OCI-M1 (cell line): ENCODE measurements around the gene ADGRB3.
"Not testable (repeated sequence)": the region's sequence is repeated elsewhere in the genome, so short reads cannot be mapped to it uniquely, and the experiment has no call there.

Experiments
- DNase-seq: peaks from one replicate; lab custom pipeline; 2025; lab: John Stamatoyannopoulos, UW

The ADGRB3 gene

DNA sequence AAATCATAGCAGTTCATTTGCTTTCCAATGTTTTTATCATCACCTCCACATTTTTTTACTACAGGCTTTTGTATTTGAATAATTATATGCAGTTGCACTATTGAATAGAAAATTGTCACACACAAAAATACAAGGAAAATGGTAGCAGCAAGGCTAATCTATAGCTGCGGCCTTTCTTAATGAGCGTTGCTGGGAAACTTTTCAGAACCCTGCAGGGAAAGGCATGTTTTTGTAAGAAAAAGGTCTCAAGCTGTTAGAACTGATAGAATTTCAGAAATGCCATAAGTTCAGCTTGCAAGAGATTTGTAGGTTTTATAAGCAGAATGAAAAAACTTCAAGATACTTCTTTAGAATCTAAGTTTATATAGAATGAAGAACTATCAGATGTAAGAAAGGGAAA lies 625.9 kb downstream of the ADGRB3 start:
- DNase-seq, result no peak

DNA sequence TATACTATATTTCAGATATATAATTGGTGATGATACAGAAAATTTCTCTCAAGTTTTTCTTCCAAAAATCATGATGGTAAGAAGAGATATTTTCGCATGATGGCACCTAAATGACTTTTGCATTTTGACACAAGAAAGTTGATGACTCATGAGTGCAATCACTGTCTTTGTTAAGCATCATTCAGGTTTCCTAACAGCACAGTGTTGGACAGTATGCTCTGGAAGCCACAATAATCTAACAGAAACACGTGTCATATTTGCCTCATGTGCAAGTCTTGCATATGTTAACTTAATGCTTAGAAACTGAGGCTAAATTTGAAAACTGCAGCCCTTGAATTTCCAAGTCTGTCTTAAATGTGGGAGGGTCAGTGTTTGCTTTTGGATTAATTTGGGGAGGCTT lies 628.2 kb downstream of the ADGRB3 start:
- no peak for DNase-seq

DNA sequence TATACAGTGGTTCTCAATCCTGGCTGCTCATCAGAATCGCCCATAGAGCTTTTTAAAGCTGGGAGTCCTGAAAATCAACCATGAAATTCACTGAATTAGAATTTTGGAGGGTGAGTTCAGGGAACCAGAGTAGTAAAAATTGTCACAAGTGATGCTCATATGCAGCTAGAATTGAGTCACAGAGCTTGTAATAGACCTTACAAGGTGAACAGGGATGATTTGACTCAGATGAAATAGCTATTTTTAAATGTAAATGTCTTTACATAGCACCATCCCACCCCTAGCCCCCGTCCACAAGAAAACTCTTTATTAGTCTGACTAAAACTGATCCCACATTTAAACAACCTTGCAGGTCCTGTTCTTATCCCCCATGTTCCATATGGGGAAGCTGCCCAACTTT lies 630.0 kb downstream of the ADGRB3 start:
- no peak for DNase-seq

DNA sequence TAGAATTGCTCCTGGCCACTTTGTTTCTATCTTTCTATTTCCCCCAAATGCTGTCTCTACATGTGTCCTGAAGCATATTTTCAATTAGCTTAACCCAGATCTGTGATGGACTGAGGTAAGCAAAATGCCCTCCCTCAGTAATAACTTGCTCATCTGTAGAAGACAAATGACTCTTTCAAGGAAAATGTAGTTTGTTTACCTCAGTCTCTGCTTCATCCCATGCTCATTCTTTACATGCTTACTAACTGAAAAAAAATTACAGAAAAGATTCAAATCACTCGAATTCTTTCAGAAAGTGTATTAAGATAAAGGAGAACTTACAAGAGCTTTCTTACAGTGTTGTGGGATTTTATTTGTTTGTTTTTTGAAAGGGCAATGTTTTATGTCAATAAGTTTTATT lies 630.6 kb downstream of the ADGRB3 start:
- no peak for DNase-seq

DNA sequence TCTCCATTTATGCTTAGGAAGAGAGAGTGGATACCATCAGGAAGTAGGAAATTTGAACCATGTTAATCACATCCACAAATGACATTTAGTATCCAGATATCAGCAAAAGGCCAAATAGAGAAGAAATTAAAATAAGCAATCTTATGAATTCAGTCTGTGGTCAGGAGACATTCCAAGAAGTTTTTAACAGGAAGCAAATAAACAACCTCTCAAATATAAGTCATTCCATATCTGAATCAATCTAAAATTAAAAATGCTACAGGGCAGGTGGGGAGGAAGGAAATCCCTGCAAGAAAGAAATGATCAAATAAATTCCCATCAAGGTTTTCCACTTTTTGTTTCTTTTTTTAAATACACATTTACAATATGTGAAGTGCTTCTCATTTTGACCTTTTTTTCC lies 641.1 kb downstream of the ADGRB3 start:
- no peak for DNase-seq

DNA sequence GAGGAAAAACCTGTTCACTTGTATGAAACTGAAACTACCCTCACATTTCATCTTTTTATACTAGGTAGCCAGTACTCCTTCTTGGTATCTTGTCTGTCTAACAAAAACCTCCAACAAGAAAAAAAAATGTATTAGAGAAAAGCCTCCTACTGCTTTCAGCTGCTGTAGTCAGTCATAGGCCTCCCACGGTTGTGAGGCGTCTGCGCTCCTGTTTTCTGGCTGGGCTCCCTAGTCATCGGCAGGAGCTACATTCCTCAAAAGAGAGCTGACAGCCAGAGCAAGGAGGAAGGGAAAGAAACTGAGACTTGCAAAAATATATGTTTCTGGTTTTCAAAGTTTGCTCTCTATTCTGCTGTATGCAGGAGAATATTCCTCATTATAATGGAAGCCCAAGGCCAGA lies 644.7 kb downstream of the ADGRB3 start:
- DNase-seq, result no peak

DNA sequence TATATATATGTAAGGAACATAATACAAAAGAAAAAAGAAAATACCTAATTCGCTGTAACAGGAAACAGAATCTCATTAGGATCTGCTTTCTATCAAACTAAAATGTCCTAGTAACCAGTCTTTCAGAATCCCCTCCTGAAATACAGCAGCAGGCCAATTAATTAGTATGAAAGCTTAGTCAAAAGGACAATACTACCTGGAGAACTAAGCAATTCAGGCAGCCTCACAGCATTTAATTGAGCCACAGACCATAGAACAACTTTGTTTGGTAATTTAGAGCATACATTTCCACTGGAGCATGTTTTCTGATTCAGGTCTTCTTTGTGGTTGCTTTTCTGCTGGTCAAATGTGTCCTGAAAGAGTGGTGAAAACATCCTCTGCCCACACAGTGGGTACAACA lies 645.8 kb downstream of the ADGRB3 start:
- no peak for DNase-seq

DNA sequence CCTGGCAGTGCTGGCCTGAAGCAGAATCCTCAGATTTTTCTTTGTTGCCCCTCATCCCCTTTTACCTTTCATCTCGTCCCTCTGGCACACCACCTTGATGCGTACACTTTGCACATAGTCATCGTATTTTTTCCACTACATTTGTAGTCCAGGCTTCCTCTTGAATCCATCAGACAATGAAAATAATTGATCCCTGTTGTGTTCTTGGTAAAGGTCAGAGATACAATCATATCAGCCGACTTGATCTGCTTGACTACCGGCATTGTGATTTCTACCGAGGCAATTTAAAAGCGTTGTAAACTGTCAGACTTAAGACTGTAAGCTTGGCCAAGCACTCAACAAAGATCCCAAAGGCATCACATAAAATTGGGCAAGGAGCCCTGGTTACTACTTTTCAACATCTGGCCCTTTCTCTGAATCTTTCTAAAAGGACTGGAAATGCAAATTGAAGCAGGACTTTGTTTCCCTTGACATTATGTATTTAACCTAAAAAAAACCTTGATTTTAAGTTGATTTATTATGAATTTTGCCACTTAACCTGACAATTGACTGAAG lies 649.2 kb downstream of the ADGRB3 start:
- no peak for DNase-seq

DNA sequence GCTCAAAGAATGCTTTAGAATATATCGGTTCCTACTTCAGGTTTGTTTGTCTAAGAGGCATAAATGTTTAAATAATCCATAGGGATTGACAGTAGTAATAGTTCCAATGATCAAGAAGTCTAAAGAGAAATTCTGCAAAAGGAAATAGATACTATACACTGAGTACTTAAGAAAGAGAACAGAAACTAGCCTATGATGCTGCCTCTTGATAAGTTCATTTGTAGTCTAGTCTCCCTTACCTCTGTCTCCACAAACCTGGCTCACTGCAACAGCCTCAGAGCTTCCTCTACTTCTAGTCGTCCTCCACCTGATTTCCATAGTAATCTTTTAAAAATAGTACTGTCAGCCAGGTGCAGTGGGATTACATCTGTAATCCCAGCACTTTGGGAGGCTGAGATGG lies 650.0 kb downstream of the ADGRB3 start:
- DNase-seq, result no peak

DNA sequence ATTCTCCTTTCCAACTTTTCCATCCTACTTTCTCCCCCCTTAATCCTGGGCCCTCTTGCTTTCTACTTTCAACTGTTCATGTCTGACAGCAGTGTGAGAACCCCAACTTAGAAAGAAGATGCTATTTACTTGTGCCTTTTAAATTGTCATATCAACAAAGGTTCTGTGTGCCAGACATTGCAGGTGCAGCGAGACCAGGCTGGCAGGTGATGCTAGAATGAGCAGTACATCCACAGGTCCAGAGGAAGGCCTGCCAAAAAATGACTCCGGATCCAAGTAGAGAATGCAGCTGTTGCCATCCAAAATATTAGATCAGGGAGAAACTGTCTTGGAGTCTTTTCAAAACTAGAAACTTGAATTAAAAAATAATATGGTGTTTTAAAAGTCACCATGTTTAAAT lies 651.2 kb downstream of the ADGRB3 start:
- no peak for DNase-seq

DNA sequence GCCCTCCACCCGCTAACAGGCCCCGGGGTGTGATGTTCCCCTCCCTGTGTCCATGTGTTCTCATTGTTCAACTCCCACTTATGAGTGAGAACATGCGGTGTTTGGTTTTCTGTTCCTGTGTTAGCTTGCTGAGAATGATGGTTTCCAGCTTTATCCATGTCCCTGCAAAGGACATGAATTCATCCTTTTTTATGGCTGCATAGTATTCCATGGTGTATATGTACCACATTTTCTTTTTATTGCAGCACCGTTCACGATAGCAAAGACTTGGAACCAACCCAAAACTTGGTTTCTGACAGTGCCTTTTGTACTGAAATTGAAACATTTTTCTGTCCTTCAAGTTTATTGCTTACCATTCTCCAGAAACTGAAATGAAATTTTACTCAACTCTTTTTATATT lies 653.1 kb downstream of the ADGRB3 start:
- not testable (repeated sequence) for DNase-seq

DNA sequence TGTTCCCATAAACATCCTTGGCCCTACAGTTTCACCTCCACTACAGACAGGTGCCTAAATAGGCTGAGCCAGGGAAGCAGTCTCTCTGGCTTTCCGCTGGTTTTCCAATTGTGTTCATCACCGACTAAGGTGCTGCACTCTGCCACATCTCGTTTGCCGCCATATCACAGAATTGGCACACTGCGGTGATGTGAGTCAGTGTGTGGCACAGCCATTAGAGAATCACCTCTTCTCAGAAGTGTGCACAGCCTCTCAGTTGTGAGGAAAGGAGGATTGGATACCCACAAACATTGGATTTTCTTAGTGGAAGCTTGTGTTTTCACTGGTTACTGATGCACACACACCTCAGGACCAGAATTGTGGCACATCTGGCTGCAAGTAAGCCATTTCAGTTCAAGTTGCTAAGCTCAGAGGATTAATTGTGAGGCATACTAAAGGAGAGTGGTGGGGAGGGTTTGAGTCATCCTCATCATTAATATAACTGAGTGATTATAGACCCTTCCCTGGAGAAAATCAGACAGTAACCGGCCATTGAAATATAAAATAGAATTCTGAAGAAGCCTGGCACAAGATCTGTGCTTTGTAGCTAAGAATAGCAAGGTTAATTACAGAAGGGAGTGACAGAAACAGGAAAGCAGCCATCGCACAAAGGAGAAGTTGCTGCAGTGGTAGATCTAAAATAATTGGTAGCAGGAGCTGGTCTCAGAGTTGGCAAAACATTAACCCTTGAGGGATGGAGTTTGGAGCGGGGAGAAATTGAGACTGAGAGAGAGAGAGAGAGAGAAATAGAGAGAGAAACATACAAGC lies 654.8 kb downstream of the ADGRB3 start:
- no peak for DNase-seq

DNA sequence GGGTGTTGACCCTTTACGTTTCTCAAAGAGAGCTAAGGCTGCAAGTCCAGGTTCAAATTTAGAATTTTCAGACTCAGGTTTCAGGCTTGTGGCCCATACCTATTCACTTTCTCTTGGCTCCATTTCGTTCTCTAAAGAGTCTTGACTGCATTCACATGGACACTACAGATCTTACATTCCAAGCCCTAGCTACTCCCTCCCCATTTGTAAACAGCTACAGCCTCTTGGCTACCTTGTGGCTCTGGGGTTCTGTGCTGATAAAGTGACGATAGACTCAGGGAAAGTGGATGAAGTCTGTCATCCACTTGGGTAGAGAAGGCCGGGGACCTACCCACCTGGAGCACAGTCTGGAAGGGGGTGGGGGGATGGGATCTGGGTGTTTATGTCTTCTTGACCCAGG lies 658.4 kb downstream of the ADGRB3 start:
- no peak for DNase-seq

DNA sequence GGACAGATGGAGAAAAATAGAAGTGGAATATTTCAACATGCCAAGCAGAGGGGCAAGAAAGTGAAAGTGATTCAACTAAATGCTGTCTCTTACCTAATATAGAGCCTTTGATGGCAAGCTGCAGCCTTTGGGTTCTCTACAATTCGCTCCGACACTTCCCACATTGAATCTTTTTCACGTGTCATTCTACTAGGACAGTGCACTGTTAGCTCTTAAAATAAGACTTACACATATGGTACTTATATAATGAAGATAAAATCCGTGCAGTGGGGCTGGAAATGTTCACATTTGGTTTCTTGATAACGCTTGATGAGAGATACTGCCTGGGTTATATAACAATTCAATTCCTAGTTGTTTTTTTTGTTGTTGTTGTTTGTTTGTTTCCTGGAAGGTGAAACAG lies 659.3 kb downstream of the ADGRB3 start:
- DNase-seq, result no peak

DNA sequence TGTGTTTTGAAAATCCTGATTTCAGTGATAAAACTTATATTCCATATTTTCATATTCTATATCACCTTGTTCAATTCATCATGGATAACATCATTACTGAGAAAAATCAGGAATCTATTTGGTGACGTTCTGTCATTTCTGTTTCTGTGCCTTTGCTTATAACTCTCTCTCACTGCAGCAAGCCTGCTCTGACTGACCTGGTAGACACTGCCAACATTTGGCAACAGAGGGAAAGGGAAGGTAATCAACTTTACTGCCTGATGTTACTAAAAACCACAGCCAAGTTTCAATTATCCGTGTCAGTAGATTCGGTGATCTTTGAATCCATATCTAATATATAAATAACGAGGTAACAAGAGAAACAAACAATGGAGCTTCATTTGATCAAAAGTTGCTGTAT lies 659.8 kb downstream of the ADGRB3 start:
- no peak for DNase-seq

DNA sequence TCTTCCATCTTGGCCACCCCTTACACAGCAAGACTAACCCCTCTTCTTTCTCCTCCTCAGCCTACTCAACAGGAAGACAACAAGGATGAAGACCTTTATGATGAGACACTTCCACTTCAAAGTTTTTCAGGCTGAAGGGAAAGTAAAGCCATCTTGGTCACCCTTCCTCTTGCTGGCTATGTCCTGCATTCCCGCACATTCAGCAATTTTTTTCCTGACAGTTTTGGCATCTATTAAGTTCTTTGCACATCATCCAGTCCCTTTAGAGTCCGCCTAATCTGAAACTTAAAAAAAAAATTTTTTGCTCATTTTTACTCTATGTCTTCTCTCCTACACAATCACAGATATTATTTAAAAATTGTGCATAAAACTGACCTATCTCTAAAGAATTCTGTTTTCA lies 668.3 kb downstream of the ADGRB3 start:
- no peak for DNase-seq

DNA sequence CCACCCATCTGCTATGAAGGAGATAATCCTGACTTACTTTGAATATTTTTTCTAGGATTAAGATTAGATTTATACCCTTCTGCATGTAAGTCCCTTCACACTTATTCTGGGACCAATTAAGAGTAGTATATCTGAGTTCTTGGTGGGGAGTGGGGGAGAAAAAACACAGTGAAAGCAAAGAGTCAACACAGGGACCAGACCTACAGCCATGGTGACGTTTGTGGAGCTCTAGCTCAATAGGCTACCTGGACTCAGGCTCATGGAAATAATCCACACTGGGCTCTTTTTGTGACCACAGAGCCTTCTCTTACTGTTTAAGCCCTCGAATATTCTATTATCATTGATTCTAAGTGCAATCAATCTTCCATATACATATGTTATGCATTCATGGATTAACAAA lies 670.4 kb downstream of the ADGRB3 start:
- no peak for DNase-seq

DNA sequence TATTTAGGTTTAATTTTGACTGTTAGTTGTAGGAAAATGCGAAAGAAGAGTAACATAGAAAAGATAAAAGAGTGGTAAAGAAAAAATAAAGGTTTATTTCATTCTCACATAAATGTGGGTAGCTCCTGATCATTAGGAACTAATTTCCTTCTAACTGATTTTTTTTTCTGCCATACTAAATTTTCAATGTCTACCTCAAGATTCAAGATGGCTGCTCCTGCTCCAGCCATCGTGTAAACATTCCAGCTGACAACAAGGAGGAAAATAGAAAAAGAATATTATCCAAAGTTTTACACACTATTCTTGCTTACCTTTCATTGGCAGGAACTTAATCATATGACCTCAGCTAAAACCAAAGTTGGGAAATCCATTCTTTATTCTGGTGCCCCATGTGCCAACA lies 673.5 kb downstream of the ADGRB3 start:
- no peak for DNase-seq

DNA sequence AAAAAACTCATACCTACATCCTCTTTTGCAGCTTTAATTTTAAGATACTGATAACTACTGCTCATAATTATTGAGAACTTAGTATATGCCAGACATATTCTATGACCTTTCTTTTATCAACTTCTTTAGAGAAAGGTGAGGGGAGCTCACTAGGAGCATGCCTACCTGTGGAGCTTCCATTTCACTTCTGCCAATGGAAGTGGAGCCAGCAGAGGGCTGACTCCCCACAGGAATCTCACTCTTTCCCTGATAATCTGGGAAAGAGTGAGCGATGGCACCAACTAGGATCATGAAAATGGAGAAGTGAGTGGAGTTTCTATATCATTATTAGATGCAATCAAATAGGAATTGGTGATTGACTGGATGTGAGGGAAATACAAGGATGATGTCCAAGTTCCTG lies 676.8 kb downstream of the ADGRB3 start:
- DNase-seq, result no peak

DNA sequence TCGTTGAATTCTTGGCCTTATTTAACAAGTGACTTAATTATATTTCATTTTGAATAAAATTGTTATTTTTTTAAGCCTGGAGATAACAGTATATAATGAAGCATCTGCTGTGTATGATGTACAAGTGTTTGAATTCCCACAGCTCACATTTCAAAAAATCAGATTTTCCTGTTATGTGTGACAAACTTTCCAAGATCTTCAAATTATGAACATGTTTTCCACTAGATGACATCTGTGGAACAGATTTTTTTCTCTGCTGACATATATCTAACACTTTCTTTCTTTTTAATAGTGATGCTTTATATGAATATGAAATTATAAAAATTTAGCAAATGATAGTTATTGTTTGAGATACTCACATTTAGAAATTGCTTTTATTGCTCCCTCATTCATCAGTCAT lies 678.9 kb downstream of the ADGRB3 start:
- no peak for DNase-seq

DNA sequence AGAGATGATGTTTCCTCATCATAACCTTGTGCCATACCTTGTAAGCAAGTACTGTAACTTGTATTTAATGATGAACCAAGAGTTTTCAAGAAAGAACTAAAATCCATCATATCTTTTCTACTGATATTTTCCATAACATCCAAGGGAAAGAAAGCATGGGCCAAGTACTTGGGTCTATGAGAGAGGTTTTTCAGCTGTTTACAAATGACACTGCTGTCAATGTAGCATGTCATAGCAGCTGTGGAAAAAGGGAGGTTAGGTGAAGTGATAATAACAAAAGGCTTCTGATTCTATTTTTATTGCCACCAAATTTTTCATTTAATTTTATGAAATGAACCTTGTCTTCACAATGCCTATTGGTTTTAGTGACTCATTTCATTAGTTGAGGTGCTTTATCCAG lies 679.4 kb downstream of the ADGRB3 start:
- DNase-seq, result no peak

DNA sequence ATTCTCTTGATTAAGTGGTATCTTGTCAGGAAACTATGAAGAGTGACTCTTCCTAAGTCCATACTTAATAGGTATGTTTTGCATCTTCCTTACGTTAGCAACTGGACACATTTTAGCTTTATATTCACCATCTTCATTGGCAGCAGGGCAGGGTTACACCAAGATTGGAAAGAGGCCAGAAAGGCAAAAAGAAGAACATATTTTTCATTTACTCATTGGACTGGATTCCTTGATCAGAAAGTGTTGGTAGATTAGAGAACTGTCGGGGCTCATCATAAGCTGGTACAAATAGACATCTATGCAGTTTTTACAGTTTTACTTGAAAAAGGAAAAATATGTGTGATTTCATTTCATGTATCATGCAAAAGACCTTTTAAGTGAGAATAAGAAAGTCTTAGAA lies 696.8 kb downstream of the ADGRB3 start:
- no peak for DNase-seq

DNA sequence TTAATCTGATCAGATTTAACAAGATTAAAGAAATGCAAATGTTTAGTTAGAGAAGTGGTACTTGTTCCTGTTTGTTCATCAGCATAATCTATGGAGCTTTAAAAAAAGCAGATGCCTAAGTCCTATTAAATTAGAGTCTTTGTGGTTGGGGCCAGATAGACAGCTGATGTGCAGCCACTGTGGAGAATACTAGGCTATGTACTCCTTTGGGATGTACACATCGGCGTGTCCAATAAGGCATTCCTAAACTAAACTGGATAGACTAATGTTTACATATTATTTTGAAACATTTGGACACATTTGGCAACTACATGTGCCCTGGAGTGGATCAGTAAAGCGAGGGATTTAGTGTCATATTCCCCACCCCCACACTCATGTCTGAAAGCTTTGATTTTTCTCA lies 702.2 kb downstream of the ADGRB3 start:
- DNase-seq, result no peak
